ENCODE measurements around the gene NDFIP1. TPM values are rescaled to one million over a fixed set of nuclear protein-coding genes. Genes with fewer than 3 reads are reported as not detected.

The NDFIP1 gene
- total and polyA plus RNA-seq, 2 of the 13 experiments (the other 11 are each of a cell fraction or from before 2014, with no cell fraction given), result 12.4 to 15.7 TPM

- TF ChIP-seq, protein P1, sequence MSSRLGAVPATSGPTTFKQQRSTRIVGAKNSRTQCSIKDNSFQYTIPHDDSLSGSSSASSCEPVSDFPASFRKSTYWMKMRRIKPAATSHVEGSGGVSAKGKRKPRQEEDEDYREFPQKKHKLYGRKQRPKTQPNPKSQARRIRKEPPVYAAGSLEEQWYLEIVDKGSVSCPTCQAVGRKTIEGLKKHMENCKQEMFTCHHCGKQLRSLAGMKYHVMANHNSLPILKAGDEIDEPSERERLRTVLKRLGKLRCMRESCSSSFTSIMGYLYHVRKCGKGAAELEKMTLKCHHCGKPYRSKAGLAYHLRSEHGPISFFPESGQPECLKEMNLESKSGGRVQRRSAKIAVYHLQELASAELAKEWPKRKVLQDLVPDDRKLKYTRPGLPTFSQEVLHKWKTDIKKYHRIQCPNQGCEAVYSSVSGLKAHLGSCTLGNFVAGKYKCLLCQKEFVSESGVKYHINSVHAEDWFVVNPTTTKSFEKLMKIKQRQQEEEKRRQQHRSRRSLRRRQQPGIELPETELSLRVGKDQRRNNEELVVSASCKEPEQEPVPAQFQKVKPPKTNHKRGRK (CRISPR knock-in tag; IDR thresholded peaks at IDR 0.05), result no peak
- TF ChIP-seq HOMEZ (CRISPR knock-in tag; IDR thresholded peaks at IDR 0.05; ENCODE audit: low read depth), result no peak
- no peak for TF ChIP-seq TCF7L2 (IDR thresholded peaks at IDR 0.05; ENCODE audit: low read depth, low read length)
- TF ChIP-seq NCOR1 (IDR thresholded peaks at IDR 0.05; ENCODE audit: borderline replicate concordance, low read length), result no peak
- TF ChIP-seq, protein P2, sequence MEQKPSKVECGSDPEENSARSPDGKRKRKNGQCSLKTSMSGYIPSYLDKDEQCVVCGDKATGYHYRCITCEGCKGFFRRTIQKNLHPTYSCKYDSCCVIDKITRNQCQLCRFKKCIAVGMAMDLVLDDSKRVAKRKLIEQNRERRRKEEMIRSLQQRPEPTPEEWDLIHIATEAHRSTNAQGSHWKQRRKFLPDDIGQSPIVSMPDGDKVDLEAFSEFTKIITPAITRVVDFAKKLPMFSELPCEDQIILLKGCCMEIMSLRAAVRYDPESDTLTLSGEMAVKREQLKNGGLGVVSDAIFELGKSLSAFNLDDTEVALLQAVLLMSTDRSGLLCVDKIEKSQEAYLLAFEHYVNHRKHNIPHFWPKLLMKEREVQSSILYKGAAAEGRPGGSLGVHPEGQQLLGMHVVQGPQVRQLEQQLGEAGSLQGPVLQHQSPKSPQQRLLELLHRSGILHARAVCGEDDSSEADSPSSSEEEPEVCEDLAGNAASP (CRISPR knock-in tag; IDR thresholded peaks at IDR 0.05; ENCODE audit: borderline replicate concordance), result no peak
- TF ChIP-seq ETV5 (CRISPR knock-in tag; IDR thresholded peaks at IDR 0.05; ENCODE audit: borderline replicate concordance), result no peak
- no peak for TF ChIP-seq ZNF460 (CRISPR knock-in tag; IDR thresholded peaks at IDR 0.05; ENCODE audit: borderline replicate concordance)
Observed at GRCh38 chr5:142201471-142201887, 92.9 kb downstream of the NDFIP1 start (continued).

DNA sequence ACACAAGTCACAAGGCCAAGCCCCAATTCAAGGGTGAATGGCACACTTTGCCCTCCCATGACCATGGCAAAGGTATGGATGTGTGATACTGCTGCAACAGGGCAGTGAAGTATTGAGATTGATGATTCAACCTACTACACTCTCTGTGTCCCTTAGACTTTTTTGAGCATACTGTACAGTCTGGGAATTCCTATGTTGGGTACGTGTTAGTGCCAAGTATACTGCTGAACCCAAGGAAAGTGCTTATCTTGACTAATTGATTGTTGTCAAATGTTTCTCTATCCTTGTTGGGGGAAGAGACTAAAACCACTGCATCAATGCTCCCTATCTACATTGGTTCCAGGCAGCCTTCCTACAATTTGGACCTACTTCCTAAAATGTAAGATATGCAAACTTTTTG, 93.7 kb downstream of the NDFIP1 start:
- Histone ChIP-seq H3K9ac (ENCODE audit: insufficient read depth, low read depth, low read length) (no peak overlapping the region), H3K9me3 (ENCODE audit: low read length) (no peaks in the 10 kb centered on the region), H3K4me3 (replicated peaks in 1 of 3; ENCODE audit: insufficient read depth in 1 of 3, low read depth in 2 of 3, low read length in 3 of 3) (no peak overlapping the region), H2AFZ (ENCODE audit: low read length) (no peak overlapping the region), H4K20me1 (ENCODE audit: insufficient read depth, low read length) (no peaks in the 10 kb centered on the region), H3K4me2 (ENCODE audit: low read depth, low read length) (no peak overlapping the region), H3K27ac (ENCODE audit: extremely low read length, insufficient read depth, low read length) (no peak overlapping the region), H3K36me3 (replicated peaks in 1 of 2; ENCODE audit: control insufficient read depth in 1 of 2, insufficient read depth in 2 of 2, low read length in 2 of 2) (no peaks in the 10 kb centered on the region), H3K4me1 (ENCODE audit: insufficient read depth, low read length) (0 out of 2 replicates have a peak, but pooled peaks cover 2% of the 10 kb centered on the region), H3K27me3 (ENCODE audit: control insufficient read depth in 1 of 2, insufficient read depth in 2 of 2, low read length in 2 of 2) (peaks cover 5 to 22% of the 10 kb centered on the region in 2 experiments), H3K79me2 (ENCODE audit: insufficient read depth, low read length) (no peaks in the 10 kb centered on the region)
- POLR2A ChIA-PET, result no interaction called here
- FAIRE-seq (no peak), DNase-seq (ENCODE audit: low spot score) (no peak), ATAC-seq (no peak)
- in situ Hi-C loops (cut with HindIII; ENCODE audit: extremely low pct_ligation_motif_present, low pct_unique_long_range_greater_than_20kb) (no loop called here), intact Hi-C loops (cut with micrococcal nuclease; ENCODE audit: unreplicated experiment) (no loop called here)
- no TSS peak for BruUV-seq (replicated peaks)
- CTCF ChIA-PET (ENCODE audit: low intra/inter-chr PET ratio, low total read pairs), result no interaction called here
- 8% methylated on average over 1 of the region's 1 CpG for WGBS (ENCODE audit: low lambda C conversion rate)
- TF ChIP-seq SOX6 (IDR thresholded peaks at IDR 0.05) (no peak), SOX6 (CRISPR knock-in tag; IDR thresholded peaks at IDR 0.05) (no peak), ZNF333 (CRISPR knock-in tag; IDR thresholded peaks at IDR 0.05; ENCODE audit: borderline replicate concordance) (no peak), MED8 (CRISPR knock-in tag; IDR thresholded peaks at IDR 0.05; ENCODE audit: insufficient replicate concordance) (no peak), XBP1 (CRISPR knock-in tag; IDR thresholded peaks at IDR 0.05) (no peak), RFX5 (IDR thresholded peaks at IDR 0.05; ENCODE audit: low read depth, low read length) (no peak), MAFG (CRISPR knock-in tag; IDR thresholded peaks at IDR 0.05) (no peak), HHEX (CRISPR knock-in tag; IDR thresholded peaks at IDR 0.05) (no peak), AGO2 (optimal IDR thresholded peaks at IDR 0.05; ENCODE audit: low read depth, low read length) (no peak), ZBTB20 (CRISPR knock-in tag; IDR thresholded peaks at IDR 0.05; ENCODE audit: borderline replicate concordance, low read depth) (no peak), ZNF639 (CRISPR knock-in tag; conservative IDR thresholded peaks at IDR 0.05) (no peak), RXRB (CRISPR knock-in tag; IDR thresholded peaks at IDR 0.05; ENCODE audit: borderline replicate concordance) (no peak)
